Cardiac fibroblast (primary cell): ENCODE data around the gene ST8SIA4.
A peak's percentile ranks its signal among the peaks of the same experiment; 100 is the strongest.

ENCODE experiments used
- DNase-seq, 2 donors: peaks; one replicate each; pipeline versions ENCODE4 v3.0.0 to v3.0.0-alpha.2; 2010; ENCODE audit warnings: low read depth in 2 of 2
- H3K4me3 ChIP-seq, 2 donors: replicated peaks in 1 of 2; 1 replicate in 1 of 2; 2 replicates in 1 of 2; pipeline ENCODE4 v1.5.1; 2011; ENCODE audit warnings: low read depth in 2 of 2, low read length in 2 of 2, mild to moderate bottlenecking in 2 of 2, moderate library complexity in 1 of 2
- CTCF ChIP-seq: IDR thresholded peaks from one replicate; pipeline ENCODE4 v1.5.1; 2011; ENCODE audit warnings: low read depth, mild to moderate bottlenecking, low read length, inconsistent platforms

Gene ST8SIA4

GRCh38 chr5:100797861-100798260, 105.2 kb downstream of the ST8SIA4 start:
- peak in 1 of 2 donors; percentile 80 for DNase-seq
- no peak for TF ChIP-seq CTCF
- no peak overlapping the region for H3K4me3 ChIP-seq

- no peak overlapping the region for H3K4me3 ChIP-seq
- DNase-seq: no peak
- no peak for TF ChIP-seq CTCF
Observed at GRCh38 chr5:100796851-100797250, 106.2 kb downstream of the ST8SIA4 start.

- no peak overlapping the region for H3K4me3 ChIP-seq
- TF ChIP-seq CTCF: no peak
- DNase-seq: no peak
Observed at GRCh38 chr5:100794844-100795243, 108.2 kb downstream of the ST8SIA4 start.

GRCh38 chr5:100794218-100794617, 108.9 kb downstream of the ST8SIA4 start:
- H3K4me3 ChIP-seq: no peak overlapping the region
- DNase-seq: no peak
- TF ChIP-seq CTCF: no peak

GRCh38 chr5:100792781-100793180, 110.3 kb downstream of the ST8SIA4 start:
- TF ChIP-seq CTCF: no peak
- no peak for DNase-seq

GRCh38 chr5:100791391-100791790, 111.7 kb downstream of the ST8SIA4 start:
- TF ChIP-seq CTCF: no peak
- H3K4me3 ChIP-seq: no peak overlapping the region
- no peak for DNase-seq

More at GRCh38 chr5:100792781-100793180, 110.3 kb downstream of the ST8SIA4 start:
- no peak overlapping the region for H3K4me3 ChIP-seq

- no peak for DNase-seq
- H3K4me3 ChIP-seq: no peak overlapping the region
- no peak for TF ChIP-seq CTCF
Observed at GRCh38 chr5:100790951-100791350, 112.1 kb downstream of the ST8SIA4 start.
